Measurements from ENCODE around the gene SOX3.

GRCh38 chrX:140477987-140478386 lies 26.9 kb downstream of the SOX3 start:
- TF ChIP-seq PBX3 (CRISPR knock-in tag; IDR thresholded peaks at IDR 0.05; ENCODE audit: borderline replicate concordance) (no peak), ZNF441 (CRISPR knock-in tag; IDR thresholded peaks at IDR 0.05; ENCODE audit: borderline replicate concordance) (no peak), ZNF749 (CRISPR knock-in tag; IDR thresholded peaks at IDR 0.05; ENCODE audit: borderline replicate concordance) (no peak), HNRNPH1 (optimal IDR thresholded peaks at IDR 0.05; ENCODE audit: low read depth, low read length) (no peak), MEIS2 (CRISPR knock-in tag; IDR thresholded peaks at IDR 0.05) (no peak), ZMAT3 (CRISPR knock-in tag; conservative IDR thresholded peaks at IDR 0.05) (no peak), DRAP1 (CRISPR knock-in tag; IDR thresholded peaks at IDR 0.05) (no peak), ZNF414 (CRISPR knock-in tag; IDR thresholded peaks at IDR 0.05) (no peak), POLR2A (IDR thresholded peaks at IDR 0.05; ENCODE audit: insufficient read depth in 1 of 2, low read depth in 2 of 2, low read length in 2 of 2) (no peak), ZNF101 (CRISPR knock-in tag; IDR thresholded peaks at IDR 0.05; ENCODE audit: borderline replicate concordance, low read depth) (no peak), KDM5B (CRISPR knock-in tag; IDR thresholded peaks at IDR 0.05; ENCODE audit: borderline replicate concordance) (no peak), GATAD1 (CRISPR knock-in tag; IDR thresholded peaks at IDR 0.05) (no peak), NFRKB (IDR thresholded peaks at IDR 0.05) (no peak), HBP1 (CRISPR knock-in tag; IDR thresholded peaks at IDR 0.05; ENCODE audit: low read depth) (no peak)
